Measurements from ENCODE around the gene RTP3.
"Not testable (repeated sequence)": the region's sequence is repeated elsewhere in the genome, so short reads cannot be mapped to it uniquely, and the experiment has no call there.

RTP3 gene

GRCh38 chr3:46492890-46493547 is 4.8 kb upstream of the RTP3 start:
- Histone ChIP-seq H3K9me3 (ENCODE audit: insufficient read depth, low read length) (no peaks in the 10 kb centered on the region), H4K20me1 (ENCODE audit: low read depth, low read length) (no peaks in the 10 kb centered on the region), H2AFZ (ENCODE audit: low read depth, low read length, severe bottlenecking) (no peak overlapping the region), H3K36me3 (ENCODE audit: low read length) (no peaks in the 10 kb centered on the region), H3K9ac (ENCODE audit: low read length) (no peak overlapping the region), H3K9me2 (replicated peaks; ENCODE audit: insufficient read depth, low read length) (no peaks in the 10 kb centered on the region), H3K4me3 (ENCODE audit: insufficient read depth, low read length, poor library complexity, severe bottlenecking) (no peak overlapping the region), H3K27me3 (ENCODE audit: low read length) (no peaks in the 10 kb centered on the region), H3K79me2 (ENCODE audit: insufficient read depth, low read length) (no peaks in the 10 kb centered on the region), H3K4me2 (ENCODE audit: low read depth, low read length, poor library complexity, severe bottlenecking) (no peak overlapping the region), H3F3A (ENCODE audit: insufficient read depth) (0 out of 2 replicates have a peak, but pooled peaks cover 4% of the 10 kb centered on the region), H3K27ac (ENCODE audit: low read depth, low read length) (peak overlapping the region; percentile 9; the same call in 1 of the 2 replicates)
- TF ChIP-seq EZH2phosphoT487 (conservative IDR thresholded peaks at IDR 0.05; ENCODE audit: low read length) (no peak), CTCF (IDR thresholded peaks at IDR 0.05; ENCODE audit: insufficient read depth, low read length, poor library complexity, severe bottlenecking) (no peak)

GRCh38 chr3:46494491-46494890 is 3.3 kb upstream of the RTP3 start:
- H3K36me3 ChIP-seq (ENCODE audit: low read length); H3K4me3 ChIP-seq (ENCODE audit: insufficient read depth, low read length, poor library complexity, severe bottlenecking); H2AFZ ChIP-seq (ENCODE audit: low read depth, low read length, severe bottlenecking); H3K9me3 ChIP-seq (ENCODE audit: insufficient read depth, low read length); H3K9me2 ChIP-seq (replicated peaks; ENCODE audit: insufficient read depth, low read length); H3K4me2 ChIP-seq (ENCODE audit: low read depth, low read length, poor library complexity, severe bottlenecking); H3K79me2 ChIP-seq (ENCODE audit: insufficient read depth, low read length); H3K27me3 ChIP-seq (ENCODE audit: low read length); H3K27ac ChIP-seq (ENCODE audit: low read depth, low read length); H4K20me1 ChIP-seq (ENCODE audit: low read depth, low read length); H3K9ac ChIP-seq (ENCODE audit: low read length); H3F3A ChIP-seq (ENCODE audit: insufficient read depth): not testable (repeated sequence)

- no peaks in the 10 kb centered on the region for H3K27me3 ChIP-seq (ENCODE audit: low read length)
- H3K9me2 ChIP-seq (replicated peaks; ENCODE audit: insufficient read depth, low read length) = no peaks in the 10 kb centered on the region
- no peaks in the 10 kb centered on the region for H3K36me3 ChIP-seq (ENCODE audit: low read length)
- H3K27ac ChIP-seq (ENCODE audit: low read depth, low read length) = no peak overlapping the region
- H3K9ac ChIP-seq (ENCODE audit: low read length) = no peak overlapping the region
- no peaks in the 10 kb centered on the region for H4K20me1 ChIP-seq (ENCODE audit: low read depth, low read length)
- TF ChIP-seq EZH2phosphoT487 (conservative IDR thresholded peaks at IDR 0.05; ENCODE audit: low read length) (no peak), CTCF (IDR thresholded peaks at IDR 0.05; ENCODE audit: insufficient read depth, low read length, poor library complexity, severe bottlenecking) (no peak)
- H3K9me3 ChIP-seq (ENCODE audit: insufficient read depth, low read length) = no peaks in the 10 kb centered on the region
- H3K4me2 ChIP-seq (ENCODE audit: low read depth, low read length, poor library complexity, severe bottlenecking) = no peak overlapping the region
- 0 out of 2 replicates have a peak, but pooled peaks cover 1% of the 10 kb centered on the region for H3F3A ChIP-seq (ENCODE audit: insufficient read depth)
- no peak overlapping the region for H2AFZ ChIP-seq (ENCODE audit: low read depth, low read length, severe bottlenecking)
- H3K4me3 ChIP-seq (ENCODE audit: insufficient read depth, low read length, poor library complexity, severe bottlenecking) = no peak overlapping the region
- no peaks in the 10 kb centered on the region for H3K79me2 ChIP-seq (ENCODE audit: insufficient read depth, low read length)
Measured at GRCh38 chr3:46495901-46496456, 1.8 kb upstream of the RTP3 start.

All from SU-DHL-6 (cell line).